C4-2B (cell line): ENCODE results near the gene POU6F2.

Source experiments
- H3K27ac ChIP-seq: fragments of 450-650 bp; 2 replicates; pipeline ENCODE4 v1.5.1; 2017
- CTCF ChIP-seq: fragments of 450-650 bp; conservative IDR thresholded peaks from 2 replicates; pipeline ENCODE4 v1.5.1; 2017; ENCODE audit warnings: mild to moderate bottlenecking
- ZFX ChIP-seq: fragments of 450-650 bp; IDR thresholded peaks from 2 replicates; pipeline ENCODE4 v1.6.1; 2017

Gene POU6F2

GRCh38 chr7:39312254-39312989, 334.7 kb downstream of the POU6F2 start:
- H3K27ac ChIP-seq: no peak overlapping the region
- no peak for TF ChIP-seq CTCF

- no peak overlapping the region for H3K27ac ChIP-seq
- no peak for TF ChIP-seq CTCF
Observed at GRCh38 chr7:39313376-39313775, 335.7 kb downstream of the POU6F2 start.

- TF ChIP-seq CTCF (no peak), ZFX (no peak)
- no peak overlapping the region for H3K27ac ChIP-seq
Observed at GRCh38 chr7:39313974-39314373, 336.3 kb downstream of the POU6F2 start.

GRCh38 chr7:39317107-39317506, 339.4 kb downstream of the POU6F2 start:
- TF ChIP-seq ZFX (no peak), CTCF (no peak)
- no peak overlapping the region for H3K27ac ChIP-seq

GRCh38 chr7:39317896-39318295, 340.2 kb downstream of the POU6F2 start:
- no peak for TF ChIP-seq ZFX
- no peak for TF ChIP-seq CTCF
- no peak overlapping the region for H3K27ac ChIP-seq

GRCh38 chr7:39321245-39321644, 343.5 kb downstream of the POU6F2 start:
- no peak overlapping the region for H3K27ac ChIP-seq
- TF ChIP-seq ZFX: no peak
- no peak for TF ChIP-seq CTCF

GRCh38 chr7:39321909-39322498, 344.3 kb downstream of the POU6F2 start:
- TF ChIP-seq ZFX (no peak), CTCF (no peak)
- H3K27ac ChIP-seq: no peak overlapping the region
